OCI-LY1 (cell line): ENCODE measurements around the gene AGXT2.

Experiments used
- H2AFZ ChIP-seq: fragments of 200-600 bp; sonication (generic), shearing (Covaris generic); 2 replicates; pipeline ENCODE4 v1.6.0; 2014; ENCODE audit warnings: antibody characterized with exemption, mild to moderate bottlenecking, low read length
- H3F3A ChIP-seq: fragments of 200-600 bp; sonication (generic), shearing (Covaris generic); 2 replicates; pipeline ENCODE4 v1.6.0; 2014; ENCODE audit warnings: mild to moderate bottlenecking, antibody characterized with exemption, low read length, moderate library complexity; ENCODE audit not compliant: insufficient read depth
- H3K27ac ChIP-seq: fragments of 200-600 bp; sonication (generic); 2 replicates; pipeline ENCODE4 v1.5.1; 2014; ENCODE audit warnings: low read length, mixed run types, mild to moderate bottlenecking, low read depth; ENCODE audit not compliant: poor library complexity, severe bottlenecking
- H3K27me3 ChIP-seq: fragments of 200-600 bp; sonication (generic); 2 replicates; pipeline ENCODE4 v1.6.0; 2014; ENCODE audit warnings: antibody characterized with exemption, mild to moderate bottlenecking, low read length, moderate library complexity; ENCODE audit not compliant: insufficient read depth
- H3K36me3 ChIP-seq: fragments of 200-600 bp; sonication (generic); 2 replicates; pipeline ENCODE4 v1.6.1; 2014; ENCODE audit warnings: mild to moderate bottlenecking, antibody characterized with exemption, low read length, moderate library complexity, mixed read lengths; ENCODE audit not compliant: insufficient read depth
- H3K4me1 ChIP-seq: fragments of 200-600 bp; sonication (generic); 2 replicates; pipeline ENCODE4 v1.5.1; 2014; ENCODE audit warnings: mild to moderate bottlenecking, low read length, moderate library complexity; ENCODE audit not compliant: insufficient read depth, severe bottlenecking
- H3K4me2 ChIP-seq: fragments of 200-600 bp; sonication (generic), shearing (Covaris generic); 2 replicates; pipeline ENCODE4 v1.6.1; 2014; ENCODE audit warnings: low read length
- H3K4me3 ChIP-seq: fragments of 200-600 bp; sonication (generic); 2 replicates; pipeline ENCODE4 v1.5.1; 2014; ENCODE audit warnings: low read length, low read depth, mild to moderate bottlenecking, mixed read lengths; ENCODE audit not compliant: poor library complexity, severe bottlenecking
- H3K79me2 ChIP-seq: fragments of 200-600 bp; shearing (Covaris generic); 2 replicates; pipeline ENCODE4 v1.6.1; 2016; ENCODE audit warnings: mixed run types, low read length, mixed read lengths; ENCODE audit not compliant: insufficient read depth
- H3K9ac ChIP-seq: fragments of 200-600 bp; sonication (generic), shearing (Covaris generic); 2 replicates; pipeline ENCODE4 v1.6.1; 2014; ENCODE audit warnings: mild to moderate bottlenecking, low read length, mixed read lengths
- H3K9me2 ChIP-seq: fragments of 200-600 bp; sonication (generic), shearing (Covaris generic); 2 replicates; pipeline ENCODE4 v1.6.1; 2014; ENCODE audit warnings: low read depth, mild to moderate bottlenecking, low read length, mixed read lengths
- H3K9me3 ChIP-seq: fragments of 200-600 bp; shearing (Covaris generic); 2 replicates; pipeline ENCODE4 v1.6.1; 2014; ENCODE audit warnings: low read length, mixed read lengths
- H4K20me1 ChIP-seq: fragments of 200-600 bp; sonication (generic), shearing (Covaris generic); 2 replicates; pipeline ENCODE4 v1.6.0; 2016; ENCODE audit warnings: mild to moderate bottlenecking, low read length; ENCODE audit not compliant: insufficient read depth
- EZH2 ChIP-seq: fragments of 200-600 bp; sonication (generic), shearing (Covaris generic); IDR thresholded peaks from 2 replicates; pipeline ENCODE4 v1.8.0; 2017; ENCODE audit warnings: borderline replicate concordance, mixed run types, mild to moderate bottlenecking, antibody characterized with exemption, low read length, moderate library complexity, mixed read lengths
- TF ChIP-seq, protein P1 (sequence below): fragments of 200-600 bp; sonication (generic), shearing (Covaris generic); IDR thresholded peaks from 2 replicates; pipeline ENCODE4 v1.5.1; 2017; ENCODE audit warnings: mild to moderate bottlenecking, antibody characterized with exemption, low read length, moderate library complexity, mixed read lengths

Gene AGXT2

DNA sequence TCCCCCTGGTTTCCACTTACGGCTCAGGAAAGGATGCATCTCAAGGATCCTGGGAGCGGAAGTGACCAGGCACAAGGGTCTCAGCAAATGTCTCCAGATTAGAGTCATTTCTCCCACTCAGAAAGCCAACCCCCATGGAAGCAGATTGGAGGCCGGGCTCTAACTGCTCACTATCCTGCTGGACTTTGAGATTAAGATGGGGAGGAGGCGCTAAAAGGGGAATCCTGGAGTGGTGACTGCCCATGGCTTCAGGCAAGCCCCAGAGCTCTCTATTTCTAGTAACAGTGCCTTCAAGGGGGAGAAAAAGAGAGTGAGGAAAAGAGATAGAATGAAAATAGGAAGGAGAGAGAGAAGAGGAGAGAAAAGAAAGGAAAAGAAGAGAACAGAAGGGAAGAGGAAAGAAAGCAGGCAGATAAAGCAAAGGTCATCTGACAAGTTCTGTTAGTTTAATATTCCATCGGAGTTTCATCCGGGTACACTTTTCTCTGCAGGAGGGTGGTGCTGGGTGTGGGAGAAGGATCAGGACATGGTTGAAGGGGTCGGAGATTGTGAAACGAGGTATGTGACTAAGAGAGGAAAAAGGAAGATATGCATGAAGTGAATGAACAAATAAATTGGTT lies at the start of gene AGXT2:
Gene AGXT2 (minus strand): TSS at position 165 of the 620 bp plus-strand sequence. CDS start 57 bp downstream, at position 108.
- Histone ChIP-seq H3F3A (no peaks in the 10 kb centered on the region), H3K9me3 (no peaks in the 10 kb centered on the region), H3K27me3 (no peaks in the 10 kb centered on the region; the same call in 1 of the 2 replicates), H3K9ac (no peak within 1 kb of the TSS), H3K36me3 (no peaks in the 10 kb centered on the region), H4K20me1 (no peaks in the 10 kb centered on the region), H3K4me2 (no peak within 1 kb of the TSS), H3K79me2 (no peaks in the 10 kb centered on the region), H3K27ac (no peak within 1 kb of the TSS), H3K9me2 (no peaks in the 10 kb centered on the region), H3K4me1 (no peaks in the 10 kb centered on the region), H3K4me3 (no peak within 1 kb of the TSS), H2AFZ (no peak within 1 kb of the TSS)
- TF ChIP-seq, protein P1, sequence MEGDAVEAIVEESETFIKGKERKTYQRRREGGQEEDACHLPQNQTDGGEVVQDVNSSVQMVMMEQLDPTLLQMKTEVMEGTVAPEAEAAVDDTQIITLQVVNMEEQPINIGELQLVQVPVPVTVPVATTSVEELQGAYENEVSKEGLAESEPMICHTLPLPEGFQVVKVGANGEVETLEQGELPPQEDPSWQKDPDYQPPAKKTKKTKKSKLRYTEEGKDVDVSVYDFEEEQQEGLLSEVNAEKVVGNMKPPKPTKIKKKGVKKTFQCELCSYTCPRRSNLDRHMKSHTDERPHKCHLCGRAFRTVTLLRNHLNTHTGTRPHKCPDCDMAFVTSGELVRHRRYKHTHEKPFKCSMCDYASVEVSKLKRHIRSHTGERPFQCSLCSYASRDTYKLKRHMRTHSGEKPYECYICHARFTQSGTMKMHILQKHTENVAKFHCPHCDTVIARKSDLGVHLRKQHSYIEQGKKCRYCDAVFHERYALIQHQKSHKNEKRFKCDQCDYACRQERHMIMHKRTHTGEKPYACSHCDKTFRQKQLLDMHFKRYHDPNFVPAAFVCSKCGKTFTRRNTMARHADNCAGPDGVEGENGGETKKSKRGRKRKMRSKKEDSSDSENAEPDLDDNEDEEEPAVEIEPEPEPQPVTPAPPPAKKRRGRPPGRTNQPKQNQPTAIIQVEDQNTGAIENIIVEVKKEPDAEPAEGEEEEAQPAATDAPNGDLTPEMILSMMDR: no peak
- TF ChIP-seq EZH2: no peak

GRCh38 chr5:35096932-35097331 lies 49.2 kb upstream of the AGXT2 start:
- H2AFZ ChIP-seq: no peak overlapping the region
- H3K27ac ChIP-seq: no peak overlapping the region
- no peaks in the 10 kb centered on the region for H3F3A ChIP-seq
- no peaks in the 10 kb centered on the region for H3K9me2 ChIP-seq
- H3K9ac ChIP-seq: no peak overlapping the region
- H3K4me3 ChIP-seq: no peak overlapping the region
- H3K79me2 ChIP-seq: no peaks in the 10 kb centered on the region
- H3K4me2 ChIP-seq: no peak overlapping the region
- H3K27me3 ChIP-seq: no peaks in the 10 kb centered on the region
- H4K20me1 ChIP-seq: no peaks in the 10 kb centered on the region
- H3K36me3 ChIP-seq: no peaks in the 10 kb centered on the region
- H3K9me3 ChIP-seq: no peaks in the 10 kb centered on the region
- no peaks in the 10 kb centered on the region for H3K4me1 ChIP-seq
- TF ChIP-seq, protein P1: no peak
- no peak for TF ChIP-seq EZH2

DNA sequence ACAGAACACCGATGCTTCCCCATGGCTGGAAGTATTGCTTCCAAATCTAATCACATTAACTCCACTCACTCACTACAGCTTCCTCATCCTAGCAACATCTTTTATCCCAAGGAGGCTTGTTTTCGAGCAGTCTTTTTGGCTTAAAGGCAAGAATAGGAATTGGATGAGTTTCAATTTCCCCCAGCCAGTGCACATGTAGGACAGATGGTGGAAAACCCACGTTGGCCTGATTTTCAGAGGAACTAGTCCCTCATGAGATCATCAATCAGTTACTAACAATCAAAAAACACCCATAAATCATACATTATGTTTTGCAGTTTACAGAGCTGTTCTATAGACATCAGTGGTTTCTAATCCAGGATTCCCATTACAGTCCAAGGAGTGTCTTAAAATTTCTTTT lies 48.5 kb upstream of the AGXT2 start:
- no peaks in the 10 kb centered on the region for H3K27me3 ChIP-seq
- H3K9ac ChIP-seq: no peak overlapping the region
- no peaks in the 10 kb centered on the region for H4K20me1 ChIP-seq
- H3K27ac ChIP-seq: no peak overlapping the region
- no peaks in the 10 kb centered on the region for H3K36me3 ChIP-seq
- no peak overlapping the region for H2AFZ ChIP-seq
- TF ChIP-seq, protein P1: no peak
- TF ChIP-seq EZH2: no peak
- no peaks in the 10 kb centered on the region for H3K4me1 ChIP-seq
- no peak overlapping the region for H3K4me3 ChIP-seq
- no peaks in the 10 kb centered on the region for H3K79me2 ChIP-seq
- no peak overlapping the region for H3K4me2 ChIP-seq
- H3K9me3 ChIP-seq: no peaks in the 10 kb centered on the region
- no peaks in the 10 kb centered on the region for H3K9me2 ChIP-seq
- no peaks in the 10 kb centered on the region for H3F3A ChIP-seq
